ENCODE data around the gene EN2. TPM values are rescaled to one million over a fixed set of nuclear protein-coding genes. Genes with fewer than 3 reads are reported as not detected.

EN2 gene
- total and polyA plus RNA-seq, 2 experiments from 2014 or later = not detected

GRCh38 chr7:155511702-155511996, 53.7 kb downstream of the EN2 start:
- WGBS, 2 experiments (ENCODE audit: low coverage in 1 of 2, low lambda C conversion rate in 2 of 2, missing lambda C conversion rate in 2 of 2) = 14 to 15% methylated on average over 5 of the region's 5 CpGs
- H3K36me3 ChIP-seq (ENCODE audit: low read depth) = no peaks in the 10 kb centered on the region
- H3K9ac ChIP-seq = no peak overlapping the region
- H3K9me2 ChIP-seq (ENCODE audit: insufficient read depth) = no peaks in the 10 kb centered on the region
- no peaks in the 10 kb centered on the region for H4K20me1 ChIP-seq (ENCODE audit: insufficient read depth)
- H3K9me3 ChIP-seq (ENCODE audit: low read depth) = no peaks in the 10 kb centered on the region
- no peak overlapping the region for H3K27ac ChIP-seq
- DNase-seq = no peak
- no peaks in the 10 kb centered on the region for H3F3A ChIP-seq (ENCODE audit: insufficient read depth)
- TF ChIP-seq EZH2phosphoT487 (IDR thresholded peaks at IDR 0.05; ENCODE audit: insufficient read depth, low read depth) (no peak), EZH2 (IDR thresholded peaks at IDR 0.05; ENCODE audit: insufficient read depth, poor library complexity, severe bottlenecking) (no peak)
- H3K4me1 ChIP-seq (ENCODE audit: insufficient read depth) = no peaks in the 10 kb centered on the region
- no peak overlapping the region for H3K4me2 ChIP-seq (ENCODE audit: unreplicated experiment)
- H3K4me3 ChIP-seq = no peak overlapping the region
- H3K27me3 ChIP-seq (replicated peaks; ENCODE audit: insufficient read depth) = peaks cover 71% of the 10 kb centered on the region
- H3K79me2 ChIP-seq (ENCODE audit: insufficient read depth) = no peaks in the 10 kb centered on the region
- no peak overlapping the region for H2AFZ ChIP-seq
- in situ Hi-C loops (cut with MboI) = no loop called here

- Histone ChIP-seq H3K9ac (no peak overlapping the region), H3K36me3 (ENCODE audit: low read depth) (no peaks in the 10 kb centered on the region), H2AFZ (no peak overlapping the region), H4K20me1 (ENCODE audit: insufficient read depth) (no peaks in the 10 kb centered on the region), H3K79me2 (ENCODE audit: insufficient read depth) (no peaks in the 10 kb centered on the region), H3F3A (ENCODE audit: insufficient read depth) (no peaks in the 10 kb centered on the region), H3K9me3 (ENCODE audit: low read depth) (no peaks in the 10 kb centered on the region), H3K4me1 (ENCODE audit: insufficient read depth) (no peaks in the 10 kb centered on the region), H3K4me3 (no peak overlapping the region), H3K4me2 (ENCODE audit: unreplicated experiment) (no peak overlapping the region), H3K9me2 (ENCODE audit: insufficient read depth) (no peaks in the 10 kb centered on the region), H3K27me3 (replicated peaks; ENCODE audit: insufficient read depth) (peaks cover 65% of the 10 kb centered on the region), H3K27ac (no peak overlapping the region)
- TF ChIP-seq EZH2phosphoT487 (IDR thresholded peaks at IDR 0.05; ENCODE audit: insufficient read depth, low read depth) = no peak
- no peak for TF ChIP-seq EZH2 (IDR thresholded peaks at IDR 0.05; ENCODE audit: insufficient read depth, poor library complexity, severe bottlenecking)
- in situ Hi-C loops (cut with MboI) = no loop called here
- no peak for DNase-seq
- 7 to 11% methylated on average over 4 of the region's 4 CpGs for WGBS, 2 experiments (ENCODE audit: low coverage in 1 of 2, low lambda C conversion rate in 2 of 2, missing lambda C conversion rate in 2 of 2)
Measured at GRCh38 chr7:155512246-155512887, 54.4 kb downstream of the EN2 start.

- in situ Hi-C loops (cut with MboI) = no loop called here
- Histone ChIP-seq H3K79me2 (ENCODE audit: insufficient read depth) (no peaks in the 10 kb centered on the region), H3F3A (ENCODE audit: insufficient read depth) (no peaks in the 10 kb centered on the region), H2AFZ (no peak overlapping the region), H3K9me3 (ENCODE audit: low read depth) (no peaks in the 10 kb centered on the region), H4K20me1 (ENCODE audit: insufficient read depth) (no peaks in the 10 kb centered on the region), H3K27me3 (replicated peaks; ENCODE audit: insufficient read depth) (peaks cover 56% of the 10 kb centered on the region), H3K36me3 (ENCODE audit: low read depth) (no peaks in the 10 kb centered on the region), H3K9me2 (ENCODE audit: insufficient read depth) (no peaks in the 10 kb centered on the region), H3K27ac (no peak overlapping the region), H3K4me1 (ENCODE audit: insufficient read depth) (no peaks in the 10 kb centered on the region), H3K4me3 (no peak overlapping the region), H3K4me2 (ENCODE audit: unreplicated experiment) (no peak overlapping the region), H3K9ac (no peak overlapping the region)
- TF ChIP-seq EZH2 (IDR thresholded peaks at IDR 0.05; ENCODE audit: insufficient read depth, poor library complexity, severe bottlenecking) (no peak), EZH2phosphoT487 (IDR thresholded peaks at IDR 0.05; ENCODE audit: insufficient read depth, low read depth) (no peak)
- no peak for DNase-seq
- WGBS, 2 experiments (ENCODE audit: low coverage in 1 of 2, low lambda C conversion rate in 2 of 2, missing lambda C conversion rate in 2 of 2) = 46 to 55% methylated on average over 13 of the region's 13 CpGs
Measured at GRCh38 chr7:155513543-155514285, 55.8 kb downstream of the EN2 start.

- H3K27me3 ChIP-seq (replicated peaks; ENCODE audit: insufficient read depth) = peaks cover 51% of the 10 kb centered on the region
- H3K27ac ChIP-seq = no peak overlapping the region
- no peak overlapping the region for H3K9ac ChIP-seq
- no peak overlapping the region for H3K4me3 ChIP-seq
- no peaks in the 10 kb centered on the region for H3K9me3 ChIP-seq (ENCODE audit: low read depth)
- H3K79me2 ChIP-seq (ENCODE audit: insufficient read depth) = no peaks in the 10 kb centered on the region
- H3F3A ChIP-seq (ENCODE audit: insufficient read depth) = no peaks in the 10 kb centered on the region
- H3K4me1 ChIP-seq (ENCODE audit: insufficient read depth) = no peaks in the 10 kb centered on the region
- no peaks in the 10 kb centered on the region for H3K36me3 ChIP-seq (ENCODE audit: low read depth)
- H3K4me2 ChIP-seq (ENCODE audit: unreplicated experiment) = no peak overlapping the region
- TF ChIP-seq EZH2phosphoT487 (IDR thresholded peaks at IDR 0.05; ENCODE audit: insufficient read depth, low read depth) (no peak), EZH2 (IDR thresholded peaks at IDR 0.05; ENCODE audit: insufficient read depth, poor library complexity, severe bottlenecking) (no peak)
- H3K9me2 ChIP-seq (ENCODE audit: insufficient read depth) = no peaks in the 10 kb centered on the region
- H4K20me1 ChIP-seq (ENCODE audit: insufficient read depth) = no peaks in the 10 kb centered on the region
- in situ Hi-C loops (cut with MboI) = no loop called here
- WGBS, 2 experiments (ENCODE audit: low coverage in 1 of 2, low lambda C conversion rate in 2 of 2, missing lambda C conversion rate in 2 of 2) = 51 to 56% methylated on average over 8 of the region's 8 CpGs
- no peak for DNase-seq
- H2AFZ ChIP-seq = no peak overlapping the region
Measured at GRCh38 chr7:155514296-155514695, 56.4 kb downstream of the EN2 start.

Other genes starting within 250 kb of the EN2 start
- gene INSIG1, start 160.3 kb upstream of the EN2 start, total RNA-seq (2014; rRNA removed; shearing (Covaris generic)) = 40.3 and 45.3 TPM in 2 replicates
- 30.7 and 34.4 TPM in 2 replicates for gene INSIG1, start 160.3 kb upstream of the EN2 start, polyA plus RNA-seq (2016; fragmentation: Nextera tagmentation; extraction: Ambion mirVana)
- gene CNPY1, start 88.4 kb downstream of the EN2 start, total RNA-seq (2014; rRNA removed; shearing (Covaris generic)) = not detected in 2 replicates
- not detected in 2 replicates for gene CNPY1, start 88.4 kb downstream of the EN2 start, polyA plus RNA-seq (2016; fragmentation: Nextera tagmentation; extraction: Ambion mirVana)
- gene RBM33, start 186.5 kb downstream of the EN2 start, total RNA-seq (2014; rRNA removed; shearing (Covaris generic)) = 9.5 and 10.5 TPM in 2 replicates
- gene RBM33, start 186.5 kb downstream of the EN2 start, polyA plus RNA-seq (2016; fragmentation: Nextera tagmentation; extraction: Ambion mirVana) = 33.2 and 36.0 TPM in 2 replicates

Measured in GM23248 (cell line).